Thyroid gland (tissue), 4 donors: ENCODE data around the gene CACNG5.

ENCODE experiments used
- CTCF ChIP-seq, 6 experiments: fragments of 200-600 bp in 3 of 6; fragments of 450-650 bp in 3 of 6; sonication (generic) in 3 of 6; IDR thresholded peaks; one replicate each; pipeline ENCODE4 v1.5.1; 2016 to 2019; ENCODE audit warnings: antibody characterized with exemption in 6 of 6, mild to moderate bottlenecking in 2 of 6, inconsistent platforms in 1 of 6, moderate library complexity in 1 of 6
- POLR2A ChIP-seq, 2 donors: fragments of 450-650 bp; IDR thresholded peaks; one replicate each; pipeline ENCODE4 v1.6.1; 2017; ENCODE audit warnings: antibody characterized with exemption in 2 of 2, mild to moderate bottlenecking in 2 of 2, moderate library complexity in 1 of 2

DNA sequence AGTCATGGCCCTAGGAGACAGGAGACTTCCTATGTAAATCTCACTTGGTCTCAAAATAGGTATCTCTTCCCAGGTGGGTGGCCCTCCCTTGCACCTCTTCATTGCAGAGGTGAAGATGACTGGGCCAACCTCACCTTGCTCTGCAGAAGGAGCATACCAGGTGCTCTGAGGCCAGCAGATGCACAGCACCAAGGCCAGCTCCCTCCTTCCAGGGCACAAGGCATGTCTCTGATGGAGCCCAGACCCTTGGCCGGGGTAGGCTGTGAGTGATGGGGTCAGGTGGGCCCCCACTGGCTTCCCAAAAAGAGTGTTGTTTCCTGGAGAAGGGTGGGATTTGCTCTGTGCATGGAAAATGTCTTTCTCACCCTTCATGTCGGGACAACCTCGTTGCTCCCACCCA, 12.8 kb downstream of the CACNG5 start:
- TF ChIP-seq POLR2A (IDR thresholded peaks at IDR 0.05) (no peak), CTCF (IDR thresholded peaks at IDR 0.05) (no peak)
